PC-9 (cell line): Measurements from ENCODE around the gene ARMC9.

Source experiments
- EZH2 ChIP-seq: fragments of 200-600 bp; sonication (generic); IDR thresholded peaks from 2 replicates; pipeline ENCODE4 v1.8.0; 2017; ENCODE audit warnings: antibody characterized with exemption, low read depth
- TF ChIP-seq, protein P1 (sequence below): fragments of 200-600 bp; sonication (generic); conservative IDR thresholded peaks from 2 replicates; pipeline ENCODE4 v1.6.1; 2017; ENCODE audit warnings: mixed run types, antibody characterized with exemption, mild to moderate bottlenecking, moderate library complexity

DNA sequence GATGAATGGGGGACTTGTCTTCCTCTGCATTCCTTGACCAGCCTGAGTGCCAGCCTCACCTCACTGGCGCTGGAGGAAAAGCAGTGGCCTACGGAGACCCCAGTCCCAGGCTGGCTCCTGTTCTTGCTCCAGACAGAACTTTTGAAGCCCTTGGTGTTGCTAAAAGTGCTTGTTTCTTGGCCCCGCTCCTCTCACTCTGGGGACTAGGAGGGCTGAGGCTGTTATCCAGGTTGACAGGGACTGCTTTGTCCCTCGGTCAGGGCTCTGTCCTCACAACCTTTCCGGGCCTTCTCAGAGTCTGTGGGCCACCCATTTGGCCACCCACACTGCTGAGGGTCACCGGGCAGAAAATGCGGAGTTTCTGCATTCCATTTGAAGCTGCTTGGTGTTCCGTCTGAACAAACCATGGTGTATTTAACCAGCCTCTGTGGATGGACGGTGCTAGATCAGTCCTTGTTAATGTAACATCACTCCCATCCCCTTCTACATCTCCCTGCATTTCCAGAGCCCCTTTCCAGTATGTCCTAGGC, 222.7 kb downstream of the ARMC9 start:
- TF ChIP-seq, protein P1, sequence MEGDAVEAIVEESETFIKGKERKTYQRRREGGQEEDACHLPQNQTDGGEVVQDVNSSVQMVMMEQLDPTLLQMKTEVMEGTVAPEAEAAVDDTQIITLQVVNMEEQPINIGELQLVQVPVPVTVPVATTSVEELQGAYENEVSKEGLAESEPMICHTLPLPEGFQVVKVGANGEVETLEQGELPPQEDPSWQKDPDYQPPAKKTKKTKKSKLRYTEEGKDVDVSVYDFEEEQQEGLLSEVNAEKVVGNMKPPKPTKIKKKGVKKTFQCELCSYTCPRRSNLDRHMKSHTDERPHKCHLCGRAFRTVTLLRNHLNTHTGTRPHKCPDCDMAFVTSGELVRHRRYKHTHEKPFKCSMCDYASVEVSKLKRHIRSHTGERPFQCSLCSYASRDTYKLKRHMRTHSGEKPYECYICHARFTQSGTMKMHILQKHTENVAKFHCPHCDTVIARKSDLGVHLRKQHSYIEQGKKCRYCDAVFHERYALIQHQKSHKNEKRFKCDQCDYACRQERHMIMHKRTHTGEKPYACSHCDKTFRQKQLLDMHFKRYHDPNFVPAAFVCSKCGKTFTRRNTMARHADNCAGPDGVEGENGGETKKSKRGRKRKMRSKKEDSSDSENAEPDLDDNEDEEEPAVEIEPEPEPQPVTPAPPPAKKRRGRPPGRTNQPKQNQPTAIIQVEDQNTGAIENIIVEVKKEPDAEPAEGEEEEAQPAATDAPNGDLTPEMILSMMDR, result no peak
- TF ChIP-seq EZH2, result no peak
